Fibroblast of lung (primary cell): ENCODE data around the gene RNU4-1. TPM values are rescaled to one million over a fixed set of nuclear protein-coding genes. Genes with fewer than 3 reads are reported as not detected.

Source experiments
- DNase-seq, 2 donors: peaks; one replicate each; pipeline versions ENCODE4 v3.0.0 to v3.0.0-alpha.2; 2010; ENCODE audit warnings: low read depth in 2 of 2
- H2AFZ ChIP-seq: 2 replicates; pipeline ENCODE4 v1.5.1; 2012; ENCODE audit warnings: low read length, control low read depth, inconsistent platforms
- H3K27ac ChIP-seq: 2 replicates; pipeline ENCODE4 v1.5.1; 2011; ENCODE audit warnings: low read length, control low read depth; ENCODE audit not compliant: insufficient read depth
- H3K27me3 ChIP-seq: 2 replicates; pipeline ENCODE4 v1.5.1; 2011; ENCODE audit warnings: mild to moderate bottlenecking, low read length; ENCODE audit not compliant: control insufficient read depth, insufficient read depth
- H3K36me3 ChIP-seq: 2 replicates; pipeline ENCODE4 v1.5.1; 2011; ENCODE audit warnings: low read length; ENCODE audit not compliant: control insufficient read depth, insufficient read depth
- H3K4me1 ChIP-seq: 2 replicates; pipeline ENCODE4 v1.5.1; 2011; ENCODE audit warnings: low read length; ENCODE audit not compliant: control insufficient read depth, insufficient read depth; ENCODE audit errors: extremely low read depth
- H3K4me2 ChIP-seq: 2 replicates; pipeline ENCODE4 v1.5.1; 2011; ENCODE audit warnings: low read length, control low read depth; ENCODE audit not compliant: insufficient read depth; ENCODE audit errors: extremely low read depth
- H3K4me3 ChIP-seq, 4 experiments: fragments of 200-600 bp in 1 of 4; sonication (generic) in 1 of 4; replicated peaks in 1 of 4; 2 replicates each; pipeline ENCODE4 v1.5.1; 2011 to 2016; ENCODE audit warnings: low read length in 4 of 4, low read depth in 3 of 4, mild to moderate bottlenecking in 3 of 4, control low read depth in 2 of 4, inconsistent platforms in 1 of 4, mixed read lengths in 1 of 4; ENCODE audit not compliant: insufficient read depth in 1 of 4; ENCODE audit errors: control extremely low read depth in 1 of 4
- H3K79me2 ChIP-seq: 2 replicates; pipeline ENCODE4 v1.5.1; 2012; ENCODE audit warnings: mild to moderate bottlenecking, low read length, inconsistent platforms; ENCODE audit not compliant: control insufficient read depth, insufficient read depth
- H3K9ac ChIP-seq: 2 replicates; pipeline ENCODE4 v1.5.1; 2011; ENCODE audit warnings: mild to moderate bottlenecking, low read length, control low read depth; ENCODE audit not compliant: insufficient read depth
- H3K9me3 ChIP-seq: 2 replicates; pipeline ENCODE4 v1.5.1; 2012; ENCODE audit warnings: low read depth, low read length; ENCODE audit not compliant: control insufficient read depth, insufficient read depth
- H4K20me1 ChIP-seq: 2 replicates; pipeline ENCODE4 v1.5.1; 2011; ENCODE audit warnings: low read length; ENCODE audit not compliant: control insufficient read depth, insufficient read depth; ENCODE audit errors: extremely low read depth
- CTCF ChIP-seq, 2 donors: IDR thresholded peaks in 1 of 2; conservative IDR thresholded peaks in 1 of 2; 1 replicate in 1 of 2; 2 replicates in 1 of 2; pipeline ENCODE4 v1.5.1; 2011 to 2012; ENCODE audit warnings: low read length in 2 of 2, control low read depth in 1 of 2, inconsistent platforms in 1 of 2, low read depth in 1 of 2, mild to moderate bottlenecking in 1 of 2
- EZH2 ChIP-seq: IDR thresholded peaks from 2 replicates; pipeline ENCODE4 v1.5.1; 2012; ENCODE audit warnings: low read length, control low read depth, mild to moderate bottlenecking; ENCODE audit errors: missing control alignments
- polyA plus RNA-seq, 2 donors: library from polyadenylated mRNA; depleted of rRNA in 1 of 2; stranded (reverse) in 1 of 2; unstranded in 1 of 2; fragments of >200 nt; gene quantifications; 2 replicates each; pipeline ENCODE4 v1.2.1, GENCODE V29; 2011 to 2012; ENCODE audit warnings: missing spikeins in 1 of 2
- total RNA-seq: library from RNA; depleted of rRNA; stranded (reverse); fragments of >200 nt; gene quantifications from 2 replicates; pipeline ENCODE4 v1.2.1, GENCODE V29; 2014

Gene RNU4-1
- total and polyA plus RNA-seq, 2 donors (not counting 1 experiment from before 2014, with no cell fraction given), result under 0.01 TPM; not detected in 1

GRCh38 chr12:120292411-120292660 is 701 bp downstream of the RNU4-1 start:
- Histone ChIP-seq H3K36me3 (no peaks in the 10 kb centered on the region), H3K4me3 (peak overlapping the region; percentile 11 to 82 (median 38)), H3K9ac (peak overlapping the region; percentile 56), H3K79me2 (no peaks in the 10 kb centered on the region), H3K4me1 (peaks cover 4% of the 10 kb centered on the region), H3K27me3 (no peaks in the 10 kb centered on the region), H4K20me1 (no peaks in the 10 kb centered on the region), H3K9me3 (no peaks in the 10 kb centered on the region), H3K27ac (peak overlapping the region; percentile 100), H3K4me2 (peak overlapping the region; percentile 67), H2AFZ (no peak overlapping the region)
- TF ChIP-seq CTCF (conservative IDR thresholded peaks at IDR 0.05 in 1 of 2, IDR thresholded peaks at IDR 0.05 in 1 of 2; ENCODE audit: low read depth in 1 of 2, low read length in 2 of 2), result no peak
- no peak for TF ChIP-seq EZH2
- DNase-seq, result no peak

GRCh38 chr12:120290609-120291305 is 2.3 kb downstream of the RNU4-1 start:
- no peaks in the 10 kb centered on the region for H3K27me3 ChIP-seq
- no peaks in the 10 kb centered on the region for H3K36me3 ChIP-seq
- peaks cover 4% of the 10 kb centered on the region for H3K4me1 ChIP-seq
- TF ChIP-seq CTCF (conservative IDR thresholded peaks at IDR 0.05 in 1 of 2, IDR thresholded peaks at IDR 0.05 in 1 of 2; ENCODE audit: low read depth in 1 of 2, low read length in 2 of 2) (no peak), EZH2 (no peak)
- DNase-seq, result no peak
- no peaks in the 10 kb centered on the region for H3K79me2 ChIP-seq
- peak overlapping the region in 3 of 4 experiments; percentile 29 to 41 (median 32) for H3K4me3 ChIP-seq
- no peaks in the 10 kb centered on the region for H4K20me1 ChIP-seq
- peak overlapping the region; percentile 63 for H3K27ac ChIP-seq
- no peak overlapping the region for H3K9ac ChIP-seq
- H3K9me3 ChIP-seq, result no peaks in the 10 kb centered on the region
- H2AFZ ChIP-seq, result no peak overlapping the region
- peak overlapping the region; percentile 80 for H3K4me2 ChIP-seq

- no peak for DNase-seq
- Histone ChIP-seq H3K9me3 (no peaks in the 10 kb centered on the region), H2AFZ (no peak overlapping the region), H3K27ac (no peak overlapping the region), H3K36me3 (no peaks in the 10 kb centered on the region), H3K4me2 (no peak overlapping the region), H3K9ac (no peak overlapping the region), H3K4me3 (no peak overlapping the region), H4K20me1 (no peaks in the 10 kb centered on the region), H3K79me2 (no peaks in the 10 kb centered on the region), H3K4me1 (peaks cover 4% of the 10 kb centered on the region), H3K27me3 (no peaks in the 10 kb centered on the region)
- TF ChIP-seq CTCF (conservative IDR thresholded peaks at IDR 0.05 in 1 of 2, IDR thresholded peaks at IDR 0.05 in 1 of 2; ENCODE audit: low read depth in 1 of 2, low read length in 2 of 2) (no peak), EZH2 (no peak)
Observed at GRCh38 chr12:120287491-120287890, 5.5 kb downstream of the RNU4-1 start.
